ENCODE results near the gene MYO1B.

The MYO1B gene

GRCh38 chr2:191362841-191363240, 117.6 kb downstream of the MYO1B start:
- no peak for DNase-seq (ENCODE audit: low read depth)

GRCh38 chr2:191363267-191363666, 118.1 kb downstream of the MYO1B start:
- no peak for DNase-seq (ENCODE audit: low read depth)

GRCh38 chr2:191365089-191365488, 119.9 kb downstream of the MYO1B start:
- DNase-seq (ENCODE audit: low read depth) = no peak

- DNase-seq (ENCODE audit: low read depth) = no peak
Observed at GRCh38 chr2:191366199-191366598, 121.0 kb downstream of the MYO1B start.

GRCh38 chr2:191369034-191369433, 123.8 kb downstream of the MYO1B start:
- no peak for DNase-seq (ENCODE audit: low read depth)

GRCh38 chr2:191374366-191374765, 129.2 kb downstream of the MYO1B start:
- no peak for DNase-seq (ENCODE audit: low read depth)

GRCh38 chr2:191374939-191375338, 129.7 kb downstream of the MYO1B start:
- DNase-seq (ENCODE audit: low read depth) = no peak

- DNase-seq (ENCODE audit: low read depth) = no peak
Observed at GRCh38 chr2:191376981-191377629, 131.9 kb downstream of the MYO1B start.

GRCh38 chr2:191379375-191379774, 134.2 kb downstream of the MYO1B start:
- DNase-seq (ENCODE audit: low read depth) = no peak

- DNase-seq (ENCODE audit: low read depth) = no peak
Observed at GRCh38 chr2:191382801-191383200, 137.6 kb downstream of the MYO1B start.

- no peak for DNase-seq (ENCODE audit: low read depth)
Observed at GRCh38 chr2:191383486-191383885, 138.3 kb downstream of the MYO1B start.

- no peak for DNase-seq (ENCODE audit: low read depth)
Observed at GRCh38 chr2:191384829-191385228, 139.6 kb downstream of the MYO1B start.

GRCh38 chr2:191385416-191386160, 140.4 kb downstream of the MYO1B start:
- DNase-seq (ENCODE audit: low read depth) = no peak

GRCh38 chr2:191386938-191387536, 141.8 kb downstream of the MYO1B start:
- no peak for DNase-seq (ENCODE audit: low read depth)

- DNase-seq (ENCODE audit: low read depth) = no peak
Observed at GRCh38 chr2:191389288-191389687, 144.1 kb downstream of the MYO1B start.

GRCh38 chr2:191391171-191391570, 146.0 kb downstream of the MYO1B start:
- no peak for DNase-seq (ENCODE audit: low read depth)

- no peak for DNase-seq (ENCODE audit: low read depth)
Observed at GRCh38 chr2:191394043-191394442, 148.8 kb downstream of the MYO1B start.

GRCh38 chr2:191396794-191397193, 151.6 kb downstream of the MYO1B start:
- no peak for DNase-seq (ENCODE audit: low read depth)

- DNase-seq (ENCODE audit: low read depth) = no peak
Observed at GRCh38 chr2:191399601-191400000, 154.4 kb downstream of the MYO1B start.

GRCh38 chr2:191401287-191401686, 156.1 kb downstream of the MYO1B start:
- DNase-seq (ENCODE audit: low read depth) = no peak

GRCh38 chr2:191402966-191403565, 157.9 kb downstream of the MYO1B start:
- DNase-seq (ENCODE audit: low read depth) = no peak

- DNase-seq (ENCODE audit: low read depth) = no peak
Observed at GRCh38 chr2:191404568-191404991, 159.4 kb downstream of the MYO1B start.

GRCh38 chr2:191405546-191405945, 160.3 kb downstream of the MYO1B start:
- no peak for DNase-seq (ENCODE audit: low read depth)

Measured in stimulated activated CD8-positive, alpha-beta memory T cell treated with anti-CD3 and anti-CD28 coated beads, Interleukin-12 subunit alpha, Interleukin-12 subunit beta, amount 100 ng/mL, for 1 hour (primary cell).